Measurements from ENCODE around the gene XRCC4.
"Not testable (repeated sequence)": the region's sequence is repeated elsewhere in the genome, so short reads cannot be mapped to it uniquely, and the experiment has no call there.

XRCC4 gene

DNA sequence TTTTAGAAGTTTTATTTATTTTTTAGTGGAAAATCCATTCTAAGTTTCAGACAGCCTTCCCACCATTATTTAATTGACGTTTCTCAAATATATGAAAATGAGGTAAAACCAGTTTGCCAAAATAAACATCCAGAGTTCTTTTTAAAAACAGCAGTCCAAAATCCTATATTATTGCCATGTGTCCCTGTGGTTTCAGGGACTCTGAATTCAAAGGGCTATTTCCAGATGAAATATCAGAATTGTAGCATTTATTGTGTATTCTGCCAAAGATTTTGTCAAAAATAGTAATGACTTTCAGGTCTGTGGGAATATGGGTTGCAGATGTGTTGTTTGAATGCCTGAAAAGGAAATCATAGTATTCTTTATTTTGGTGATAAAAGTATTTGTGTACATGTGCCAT is 41.6 kb downstream of the XRCC4 start:
- DNase-seq = no peak

DNA sequence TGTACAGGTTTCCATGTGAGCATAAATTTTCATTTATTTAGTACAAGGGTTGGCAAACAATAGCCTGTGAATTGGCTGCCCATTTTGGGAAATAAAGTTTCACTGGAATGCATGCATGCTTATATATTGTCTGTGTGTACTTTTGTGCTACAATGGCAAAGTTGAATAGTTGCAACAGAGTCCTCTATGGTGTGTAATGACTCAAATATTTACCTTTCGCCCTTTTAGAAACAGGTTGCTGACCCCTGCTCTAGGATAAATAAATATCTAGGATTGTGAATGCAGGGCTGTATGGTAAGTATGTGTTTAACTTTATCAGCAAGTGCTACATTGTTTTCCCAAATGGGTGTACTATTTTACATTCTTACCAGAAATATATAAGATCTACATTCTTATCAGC is 47.2 kb downstream of the XRCC4 start:
- no peak for DNase-seq

DNA sequence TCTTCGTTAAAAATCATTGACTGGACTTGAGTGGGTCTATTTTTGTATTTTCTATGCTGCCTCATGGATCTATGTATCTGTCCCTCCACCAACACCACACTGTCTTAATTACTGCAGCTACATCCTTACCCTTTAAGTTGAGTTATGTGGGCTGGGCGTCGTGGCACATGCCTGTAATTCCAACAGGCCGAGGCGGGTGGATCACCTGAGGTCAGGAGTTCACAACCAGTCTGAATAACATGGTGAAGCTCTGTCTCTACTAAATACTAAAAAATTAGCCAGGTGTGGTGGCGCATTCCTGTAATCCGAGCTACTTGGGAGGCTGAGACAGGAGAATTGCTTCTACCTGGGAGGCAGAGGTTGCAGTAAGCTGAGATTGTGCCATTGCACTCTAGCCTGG is 48.2 kb downstream of the XRCC4 start:
- DNase-seq = no peak

DNA sequence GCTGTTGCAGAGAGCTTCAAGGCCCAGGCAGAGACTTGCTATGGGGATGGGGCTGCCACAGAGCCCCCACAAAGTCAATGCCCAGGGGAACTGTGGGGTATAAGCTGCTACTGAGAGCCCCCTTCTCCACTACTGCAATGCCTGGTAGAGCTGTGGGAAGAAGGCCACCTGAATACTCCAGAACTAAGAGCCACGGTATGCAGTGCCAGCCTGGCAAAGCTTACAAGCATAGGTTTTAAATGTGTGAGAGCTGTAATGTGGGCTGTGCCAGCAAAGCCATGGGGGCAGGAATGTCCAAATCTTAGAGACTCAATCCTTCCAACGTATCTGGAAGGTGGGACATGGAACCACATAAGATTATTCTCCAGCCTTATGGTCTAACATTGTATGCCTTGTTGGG is 49.2 kb downstream of the XRCC4 start:
- no peak for DNase-seq

DNA sequence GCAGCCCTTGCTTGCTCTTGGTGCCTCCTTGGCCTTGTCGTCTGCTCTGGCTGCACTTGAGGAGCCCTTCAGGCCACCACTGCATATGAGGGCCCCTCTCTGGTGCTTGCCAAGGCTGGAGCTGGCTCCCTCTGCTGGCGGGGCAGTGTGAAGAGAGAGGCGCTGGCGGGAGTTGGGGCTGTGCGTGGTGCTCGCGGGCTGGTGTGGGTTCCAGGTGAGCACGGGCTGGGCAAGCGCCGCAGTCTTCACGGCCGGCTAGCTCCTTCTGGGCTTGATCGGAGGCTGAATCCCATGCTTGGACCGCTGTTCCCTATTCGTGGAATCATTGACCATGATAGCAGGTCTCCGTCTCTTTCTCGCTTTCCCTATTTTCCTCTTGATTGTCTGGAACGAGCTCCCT is 56.5 kb downstream of the XRCC4 start:
- no peak for DNase-seq

DNA sequence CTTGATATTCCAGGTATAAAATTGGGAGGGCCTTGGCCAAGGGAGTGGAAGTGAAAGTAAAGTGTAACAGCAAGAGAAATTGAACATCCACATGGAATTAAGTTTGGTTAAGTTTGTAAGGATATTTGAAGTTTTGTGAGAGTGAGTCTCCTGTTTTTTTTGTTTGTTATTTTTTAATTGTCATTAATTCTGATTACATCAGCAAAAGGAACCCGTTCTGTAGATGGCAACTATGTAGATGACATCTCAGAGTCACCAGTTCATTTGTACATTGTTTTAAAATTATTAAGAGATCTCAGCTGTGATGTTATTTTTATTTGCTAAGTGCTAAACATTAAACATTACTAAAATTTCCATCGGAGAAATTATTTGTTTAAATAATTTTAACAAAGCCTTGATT is 65.2 kb downstream of the XRCC4 start:
- DNase-seq = no peak

DNA sequence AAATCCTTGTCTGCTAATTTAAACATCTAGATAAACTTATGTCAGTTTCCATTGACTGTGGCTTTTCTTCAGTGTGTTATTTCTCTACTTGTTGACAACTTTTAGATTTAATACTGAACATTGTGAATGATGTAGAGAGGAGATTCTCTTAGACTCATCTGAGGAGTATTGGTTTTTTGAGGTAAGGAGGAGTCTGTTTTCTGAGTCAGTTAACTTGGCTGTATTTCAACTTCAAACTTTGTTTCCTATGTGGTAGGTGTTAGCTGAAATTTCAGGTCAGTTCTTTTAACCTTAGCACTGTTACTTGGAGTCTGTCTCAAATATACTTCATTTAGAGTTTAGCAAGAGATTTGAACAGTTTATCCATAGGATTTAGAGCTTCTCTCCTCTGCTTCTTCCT is 67.9 kb downstream of the XRCC4 start:
- no peak for DNase-seq

DNA sequence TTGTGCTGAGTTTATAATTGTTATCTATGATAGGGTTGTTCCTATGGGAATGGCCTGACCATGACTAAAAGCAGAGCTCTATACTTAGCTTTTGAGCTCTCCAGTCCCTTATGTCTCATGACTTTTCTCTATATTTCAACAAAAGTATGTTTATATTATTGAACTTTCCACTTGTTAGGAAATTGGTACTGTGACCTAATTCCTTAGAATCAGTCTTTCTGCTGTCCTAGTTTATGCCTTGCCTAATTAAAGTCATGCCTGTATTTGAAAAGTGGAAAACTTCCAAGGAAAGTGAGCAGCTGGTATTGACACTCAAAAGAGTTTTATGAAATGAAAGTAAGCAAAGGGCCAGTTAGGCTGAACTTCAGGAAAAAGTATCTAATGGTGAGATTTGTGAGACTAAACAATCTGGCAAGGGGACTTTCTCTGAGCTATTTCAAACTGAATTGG is 68.6 kb downstream of the XRCC4 start:
- peak in 1 of 2 experiments; percentile 7 for DNase-seq

DNA sequence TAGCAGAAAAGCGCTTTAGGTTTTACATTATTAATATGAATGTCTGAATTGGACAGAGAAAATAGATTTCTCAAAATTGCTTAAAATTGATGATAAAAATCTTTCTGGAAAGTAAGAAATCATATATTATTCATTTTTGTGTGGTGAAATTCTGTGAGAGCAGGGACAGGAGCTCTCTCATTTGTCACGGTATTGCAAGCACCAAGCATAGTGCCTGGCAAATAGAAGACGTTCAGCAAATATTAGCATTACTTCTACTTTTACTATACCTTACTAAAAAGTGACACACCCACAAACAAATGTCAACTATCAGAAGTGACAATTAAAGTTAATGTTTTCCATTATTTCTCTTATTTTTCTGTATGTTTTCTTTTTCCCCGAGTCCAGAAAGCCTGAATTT is 69.1 kb downstream of the XRCC4 start:
- no peak for DNase-seq

DNA sequence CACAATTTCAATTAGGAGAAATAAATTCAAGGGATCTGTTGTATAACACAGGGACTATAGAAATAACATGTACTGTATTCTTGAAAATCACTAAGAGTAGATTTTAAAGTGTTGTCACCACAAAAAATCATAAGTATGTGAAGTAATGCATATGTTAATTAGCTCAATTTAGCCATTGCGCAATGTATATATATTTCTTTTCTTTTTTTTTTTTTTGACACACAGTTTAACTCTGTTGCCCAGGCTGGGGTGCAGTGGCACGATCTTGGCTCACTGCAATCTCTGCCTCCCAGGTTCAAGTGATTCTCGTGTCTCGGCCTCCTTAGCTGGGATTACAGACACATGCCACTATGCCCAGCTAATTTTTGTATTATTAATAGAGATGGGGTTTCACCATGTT is 70.2 kb downstream of the XRCC4 start:
- DNase-seq = no peak

DNA sequence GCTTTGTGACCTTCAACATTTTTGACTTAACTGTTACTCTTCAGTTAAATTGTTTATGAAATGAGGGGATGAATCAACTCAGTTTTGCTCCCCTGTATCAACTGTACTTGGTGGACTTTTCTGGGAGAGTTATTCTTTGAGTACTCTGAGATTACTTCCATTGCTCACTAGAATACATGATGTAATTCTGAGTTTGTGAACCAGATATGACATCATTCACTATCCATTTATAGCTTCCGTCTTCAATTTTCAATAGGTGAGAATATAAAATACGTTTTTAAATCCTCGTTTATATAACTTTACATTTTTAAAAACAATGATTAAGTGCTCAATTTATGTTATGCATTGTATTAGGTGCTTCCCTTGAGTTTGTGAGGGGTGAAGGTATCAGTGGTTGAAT is 71.0 kb downstream of the XRCC4 start:
- DNase-seq = no peak

DNA sequence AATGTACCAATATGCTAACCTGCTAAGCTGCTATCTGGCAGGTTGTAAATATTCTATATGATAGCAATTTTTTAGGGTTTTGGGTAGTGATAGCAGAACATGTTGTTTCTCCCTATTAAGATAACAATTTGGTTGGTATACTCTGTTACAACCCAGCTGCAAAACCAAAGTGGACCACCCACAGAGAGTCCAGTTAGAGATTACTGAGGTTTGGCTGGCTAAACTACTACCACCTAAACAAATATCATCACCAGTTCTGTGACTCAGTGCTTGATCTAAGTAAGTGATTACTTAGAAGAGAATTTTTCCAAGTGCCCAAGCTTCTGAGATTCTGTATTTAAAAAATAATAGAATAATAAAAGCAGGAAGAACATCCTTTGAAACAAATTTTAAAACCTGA is 72.3 kb downstream of the XRCC4 start:
- DNase-seq = no peak

DNA sequence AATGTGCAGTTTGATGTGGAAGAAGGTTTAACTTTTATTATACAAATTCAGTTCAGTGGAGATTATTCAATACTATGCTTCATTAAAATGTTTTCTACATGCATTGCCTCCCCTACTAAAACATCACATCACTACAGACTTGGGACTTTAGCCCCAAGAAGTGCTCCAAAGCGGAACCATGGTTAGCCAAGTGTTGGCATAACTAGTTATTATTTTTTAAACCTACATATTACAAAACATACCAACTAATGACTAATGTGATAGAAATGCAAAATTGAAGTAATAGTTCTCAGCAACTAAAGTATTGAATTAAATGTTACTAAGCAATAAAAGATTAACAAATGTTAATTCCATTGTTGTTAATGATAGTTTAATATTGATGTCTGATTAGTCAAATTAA is 74.5 kb downstream of the XRCC4 start:
- DNase-seq = no peak

DNA sequence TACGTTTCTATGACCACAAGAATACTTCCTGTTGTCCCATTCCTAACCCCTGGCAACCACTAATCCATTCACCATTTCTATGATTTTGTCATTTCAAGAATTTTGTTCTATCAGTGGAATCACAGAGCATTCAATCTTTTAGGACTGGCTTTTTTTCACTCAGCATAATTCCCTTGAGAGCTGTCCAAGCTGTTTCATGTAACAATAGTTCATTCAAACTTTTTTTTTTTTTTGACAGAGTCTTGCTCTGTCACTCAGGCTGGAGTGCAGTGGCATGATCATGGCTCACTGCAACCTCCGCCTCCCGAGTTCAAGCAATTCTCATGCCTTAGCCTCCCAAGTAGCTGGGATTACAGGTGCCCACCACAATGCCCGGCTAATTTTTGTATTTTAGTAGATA is 75.6 kb downstream of the XRCC4 start:
- not testable (repeated sequence) for DNase-seq

DNA sequence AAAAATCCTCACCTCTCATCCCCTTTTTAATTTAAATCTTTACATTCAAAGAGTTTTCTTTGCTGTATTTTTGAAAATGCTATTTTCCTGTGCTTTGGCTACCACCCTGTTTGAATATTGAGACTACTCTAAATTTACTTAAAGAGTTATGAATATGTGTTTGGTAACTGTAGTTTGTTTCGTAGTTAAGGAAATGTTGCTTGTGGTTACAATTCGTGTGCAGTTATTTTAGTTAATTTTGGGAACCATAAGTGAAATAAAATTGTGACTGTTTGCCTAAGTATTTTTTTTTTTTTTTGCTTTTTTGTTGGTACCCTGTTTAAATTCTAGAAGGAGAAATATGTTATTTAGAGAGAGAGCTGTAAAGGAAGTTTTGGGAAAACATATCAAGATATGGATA is 78.7 kb downstream of the XRCC4 start:
- no peak for DNase-seq

DNA sequence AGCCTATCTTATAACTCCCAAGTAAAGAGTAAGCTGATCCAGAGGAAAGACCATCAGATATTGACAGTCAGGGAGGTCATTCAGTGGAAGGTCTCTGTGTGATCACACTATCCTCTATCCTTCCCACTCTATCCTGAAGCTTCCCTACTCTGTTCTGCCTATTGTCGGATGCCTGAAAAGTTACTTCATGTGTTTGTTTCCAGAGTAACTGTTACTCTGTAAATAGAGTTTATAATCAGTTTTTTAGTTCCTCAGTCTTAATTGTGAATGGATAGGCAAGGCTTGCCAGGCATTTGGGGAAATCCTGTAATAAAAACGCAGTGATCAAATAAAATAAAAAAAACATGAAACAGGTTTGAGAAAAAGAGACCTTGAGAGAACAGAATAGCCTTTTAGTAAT is 79.8 kb downstream of the XRCC4 start:
- DNase-seq = no peak

DNA sequence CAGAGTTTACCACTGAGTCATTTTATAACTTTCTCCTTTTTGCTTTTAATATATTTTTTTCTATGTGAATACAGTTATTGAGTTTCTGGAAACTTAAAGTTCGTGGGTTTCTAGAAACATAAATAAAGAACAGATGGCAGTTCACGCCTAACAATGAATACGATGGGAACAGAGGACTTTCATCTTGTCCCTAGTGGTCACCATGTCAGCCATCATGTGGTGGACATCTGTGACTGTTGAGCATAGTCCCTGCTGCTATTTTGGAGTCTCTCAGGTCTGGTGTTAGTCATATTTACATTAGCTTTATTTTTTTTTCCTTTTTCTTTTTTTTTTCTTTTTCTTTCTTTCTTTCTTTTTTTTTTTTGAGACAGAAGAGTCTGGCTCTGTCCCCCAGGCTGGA is 85.3 kb downstream of the XRCC4 start:
- no peak for DNase-seq

DNA sequence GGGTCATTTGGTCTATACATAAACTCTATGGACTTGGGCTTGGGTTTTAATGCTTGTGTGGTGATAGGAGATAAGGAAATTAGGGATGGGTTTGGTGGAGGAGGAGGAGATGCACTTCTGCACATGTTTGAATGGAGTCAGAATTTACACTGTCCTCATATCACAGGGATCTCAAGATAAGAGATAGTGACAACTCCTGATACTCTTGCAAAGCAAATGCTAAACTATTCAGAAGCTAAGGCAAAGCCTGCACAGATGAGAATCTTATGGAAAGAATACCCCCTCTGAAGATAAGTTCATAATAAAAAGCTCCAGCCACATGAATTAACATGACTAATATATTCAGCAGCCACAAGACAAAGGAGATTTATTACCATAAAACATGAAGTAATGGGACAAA is 90.2 kb downstream of the XRCC4 start:
- no peak for DNase-seq

DNA sequence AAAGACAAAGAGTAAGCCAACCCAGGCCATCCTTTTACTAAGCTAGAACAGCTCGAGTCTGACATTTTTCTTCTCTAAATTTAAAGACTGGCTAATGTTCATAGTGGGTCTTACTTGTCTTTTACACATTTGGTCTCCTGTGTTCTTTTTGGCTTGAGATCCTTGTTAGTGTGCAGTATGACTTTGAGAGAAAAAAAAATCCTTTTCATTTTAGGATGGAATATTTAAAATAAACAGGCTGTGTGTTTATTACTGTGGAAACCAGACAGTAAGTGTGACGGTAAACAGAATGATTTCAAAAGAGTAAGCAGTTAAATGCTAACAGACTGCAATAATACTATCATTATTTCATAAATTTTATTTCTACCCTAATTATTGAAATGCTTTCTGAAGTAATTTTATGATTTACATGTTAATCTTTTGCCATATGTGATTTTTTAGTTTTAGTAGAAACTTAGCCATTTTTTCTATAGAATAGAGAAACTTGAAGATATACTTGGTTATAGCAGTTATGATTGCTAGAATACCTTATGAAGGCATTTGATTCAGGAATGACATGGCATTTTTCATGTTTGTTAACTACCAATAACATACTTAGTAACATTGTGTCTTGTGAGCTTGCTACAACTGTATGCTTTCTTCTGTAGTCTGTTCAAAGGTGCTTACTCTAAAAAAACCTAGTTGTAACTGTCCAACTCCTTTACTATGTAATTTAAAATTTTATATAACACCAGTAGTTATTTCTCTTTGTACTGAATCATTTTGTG is 92.4 kb downstream of the XRCC4 start:
- no peak for DNase-seq

DNA sequence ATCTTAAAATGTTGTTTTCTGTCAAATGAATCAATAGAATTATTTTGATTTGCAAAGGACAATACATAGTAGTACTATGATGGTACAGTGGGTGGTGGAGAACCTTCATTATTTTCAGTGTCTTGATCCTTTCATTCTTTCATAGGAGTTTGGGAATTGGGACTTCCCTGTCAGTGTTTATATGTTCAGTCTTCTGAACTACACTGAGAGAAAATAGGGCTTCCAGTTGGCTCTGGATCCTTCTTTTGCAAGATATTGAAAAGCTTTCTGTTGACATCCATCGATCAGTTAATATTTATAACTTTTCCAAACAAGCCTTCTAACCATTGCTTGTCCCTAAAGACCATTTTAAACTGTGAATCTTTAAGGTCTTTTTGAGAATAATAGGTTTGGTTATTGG is 94.7 kb downstream of the XRCC4 start:
- no peak for DNase-seq

DNA sequence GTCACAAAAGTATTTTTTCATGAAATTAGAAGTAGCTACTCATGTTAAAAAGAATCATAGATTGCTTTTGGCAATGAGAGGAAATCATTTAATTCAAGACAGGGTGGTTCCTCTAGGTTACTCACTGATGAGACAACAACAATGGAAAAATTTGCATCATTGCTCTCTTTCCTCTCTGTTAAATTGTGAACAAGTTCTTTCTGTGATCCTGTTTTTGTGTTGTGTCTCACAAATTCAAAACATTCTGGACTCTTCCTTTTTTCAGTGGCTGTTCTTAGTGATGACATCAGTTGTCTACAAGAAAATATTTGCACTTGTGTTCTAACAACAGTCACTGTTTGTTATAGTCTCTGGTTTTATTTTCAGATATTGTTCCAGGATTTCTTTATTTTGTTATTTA is 95.3 kb downstream of the XRCC4 start:
- DNase-seq = no peak

DNA sequence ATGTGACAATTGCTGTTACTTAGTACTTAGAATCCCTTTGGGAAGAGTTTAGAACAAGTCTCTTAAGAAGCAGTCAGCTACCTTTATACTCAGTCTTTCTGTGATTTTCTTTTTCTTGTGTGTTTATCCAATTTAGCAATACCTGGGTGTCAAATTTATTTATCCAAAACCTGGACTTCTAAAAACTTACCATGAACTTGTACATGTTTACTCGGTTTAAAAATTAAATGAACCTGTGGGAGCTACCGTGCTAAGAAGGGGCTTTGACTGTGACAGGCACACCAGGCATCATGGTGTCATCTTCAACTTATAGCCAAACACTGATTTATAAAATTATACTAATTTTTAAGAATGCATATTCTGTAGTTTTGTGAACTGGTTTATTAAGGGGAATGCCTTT is 96.5 kb downstream of the XRCC4 start:
- DNase-seq = no peak

DNA sequence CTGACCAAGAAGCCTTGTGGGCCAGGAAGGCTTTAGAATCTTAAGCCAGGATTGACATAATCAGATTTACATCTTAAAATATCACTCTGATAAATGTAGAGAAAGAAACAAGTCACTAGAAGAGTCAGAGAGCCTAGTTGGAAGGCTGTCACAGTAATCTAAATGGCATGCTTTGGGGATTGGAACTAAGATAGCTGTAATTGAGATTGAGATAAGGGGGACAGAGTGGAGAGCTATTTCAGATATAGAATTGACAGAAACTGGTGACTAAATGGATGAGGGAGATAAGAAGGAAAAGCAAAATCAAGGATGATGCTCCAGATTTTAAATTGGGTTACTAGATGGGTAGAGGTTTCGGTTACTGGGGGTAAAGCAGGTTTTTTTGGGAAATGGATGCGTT is 100.5 kb downstream of the XRCC4 start:
- no peak for DNase-seq

DNA sequence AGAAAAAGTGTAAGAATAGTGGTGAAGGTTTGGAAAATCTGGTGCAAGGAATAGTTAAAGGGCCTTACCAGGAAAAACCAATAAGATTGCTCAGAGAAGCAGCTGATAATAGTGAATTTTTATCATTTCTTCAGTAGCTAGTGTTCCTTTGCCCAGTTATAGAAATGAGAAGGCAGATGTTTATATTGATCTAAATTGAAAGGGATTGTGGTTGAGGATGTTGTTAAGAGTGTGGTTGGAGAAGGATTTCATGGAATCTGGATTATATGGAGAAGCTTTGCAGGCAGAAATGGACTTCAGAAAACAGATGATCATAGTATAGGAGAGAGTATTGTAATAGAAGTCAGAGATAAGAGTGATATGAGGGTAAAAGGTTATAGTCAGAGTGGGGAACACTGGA is 102.6 kb downstream of the XRCC4 start:
- DNase-seq = no peak

DNA sequence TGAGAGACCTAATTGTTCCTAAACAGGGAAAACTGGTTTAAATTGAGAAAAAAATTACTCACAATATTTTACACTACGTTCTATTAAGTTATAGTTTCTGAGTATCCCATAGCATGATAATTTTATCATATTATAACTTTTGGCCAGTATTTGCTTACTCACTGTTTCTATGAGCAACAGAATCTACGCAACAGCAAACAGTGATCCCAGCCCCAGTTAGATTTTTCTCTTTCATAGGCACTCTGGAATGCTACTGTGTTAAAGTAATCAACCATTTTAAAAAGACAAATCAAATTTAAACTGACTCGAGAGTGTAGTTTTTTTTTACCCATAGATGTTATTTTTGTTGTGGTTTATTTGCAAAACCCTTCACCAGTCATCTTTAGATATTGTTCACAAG is 107.2 kb downstream of the XRCC4 start:
- no peak for DNase-seq

DNA sequence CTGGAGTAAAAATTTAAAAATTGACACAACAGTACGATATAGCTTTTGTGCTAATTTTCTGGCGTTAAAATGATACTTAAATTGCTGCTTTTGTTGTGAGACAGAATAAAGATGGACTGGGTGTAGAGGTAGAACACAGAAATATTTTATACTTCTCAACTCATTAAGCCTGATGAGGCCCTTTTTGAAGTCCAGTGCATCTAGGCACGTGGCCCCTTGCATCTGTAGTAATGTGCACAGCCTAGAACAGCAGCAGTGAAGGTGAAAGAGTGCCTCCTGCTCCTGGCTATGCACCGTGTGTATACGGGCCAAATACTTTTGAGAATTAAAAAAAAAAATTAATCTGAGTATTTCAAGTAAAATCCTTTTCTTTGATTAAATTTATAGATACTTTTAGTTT is 115.6 kb downstream of the XRCC4 start:
- no peak for DNase-seq

Data from NCI-H446 (cell line).